Endodermal cell (in vitro differentiated cells): ENCODE results near the gene AHDC1. TPM values are rescaled to one million over a fixed set of nuclear protein-coding genes. Genes with fewer than 3 reads are reported as not detected.

Source experiments
- DNase-seq: peaks from one replicate; pipeline ENCODE4 v3.0.0-alpha.2; 2017
- H3K27ac ChIP-seq: 2 replicates; pipeline ENCODE4 v1.5.1; 2013; ENCODE audit warnings: mild to moderate bottlenecking, low read depth, low read length, moderate library complexity
- H3K27me3 ChIP-seq: 2 replicates; pipeline ENCODE4 v1.6.1; 2013; ENCODE audit warnings: mild to moderate bottlenecking, low read length, moderate library complexity; ENCODE audit not compliant: insufficient read depth, control insufficient read depth, poor library complexity, severe bottlenecking
- H3K36me3 ChIP-seq: 2 replicates; pipeline ENCODE4 v1.7.0; 2013; ENCODE audit warnings: mild to moderate bottlenecking, low read length, moderate library complexity; ENCODE audit not compliant: control insufficient read depth, insufficient read depth
- H3K4me1 ChIP-seq: one replicate; pipeline ENCODE4 v1.7.0; 2013; ENCODE audit warnings: low read length; ENCODE audit not compliant: control insufficient read depth, insufficient read depth
- H3K4me3 ChIP-seq: 2 replicates; pipeline ENCODE4 v1.5.1; 2013; ENCODE audit warnings: mild to moderate bottlenecking, low read length, moderate library complexity
- H3K9ac ChIP-seq: 2 replicates; pipeline ENCODE4 v1.6.1; 2013; ENCODE audit warnings: mild to moderate bottlenecking, low read length, moderate library complexity; ENCODE audit not compliant: poor library complexity, severe bottlenecking; ENCODE audit errors: extremely low read depth
- H3K9me3 ChIP-seq: 2 replicates; pipeline ENCODE4 v1.6.1; 2013; ENCODE audit warnings: mild to moderate bottlenecking, low read length, moderate library complexity; ENCODE audit not compliant: control insufficient read depth
- H3K27ac Mint-ChIP-seq: 2 replicates; pipeline ENCODE4 v1.8.0; 2020; ENCODE audit warnings: mixed read lengths
- H3K27me3 Mint-ChIP-seq: 2 replicates; pipeline ENCODE4 v1.8.0; 2021; ENCODE audit warnings: mild to moderate bottlenecking, mixed read lengths; ENCODE audit not compliant: insufficient read depth
- H3K36me3 Mint-ChIP-seq: 2 replicates; pipeline ENCODE4 v1.8.0; 2020; ENCODE audit warnings: low read depth, mixed read lengths
- H3K4me1 Mint-ChIP-seq: 2 replicates; pipeline ENCODE4 v1.8.0; 2020; ENCODE audit warnings: mixed read lengths
- H3K4me3 Mint-ChIP-seq: 2 replicates; pipeline ENCODE4 v1.8.0; 2020; ENCODE audit warnings: mild to moderate bottlenecking, moderate library complexity, mixed read lengths
- H3K9me3 Mint-ChIP-seq: 2 replicates; pipeline ENCODE4 v1.8.0; 2020; ENCODE audit warnings: mild to moderate bottlenecking, mixed read lengths
- WGBS, 2 experiments: methylation state at CpG; one replicate each; pipeline versions ENCODE4 v1.1.5 to v1.1.7; 2013; ENCODE audit warnings: missing lambda C conversion rate in 2 of 2, mixed read lengths in 1 of 2; ENCODE audit not compliant: insufficient coverage in 1 of 2, insufficient read length in 1 of 2; 5-methylcytosine and 5-hydroxymethylcytosine counted together
- total RNA-seq, 2 donors: library from RNA; stranded (reverse); fragmentation: NEBNext Ultra II Directional in 1 of 2; extraction: Animal tissue kit (Norgen Biotek cat#: 25700) in 1 of 2; gene quantifications; 2 replicates in 1 of 2; 3 replicates in 1 of 2; pipeline ENCODE4 v1.2.1, GENCODE V29; 2021
- TF ChIP-seq, protein P1 (sequence below): fragments of 200-600 bp; sonication (generic); conservative IDR thresholded peaks from 2 replicates; pipeline ENCODE4 v1.5.0; 2021; ENCODE audit warnings: antibody characterized with exemption, mild to moderate bottlenecking

AHDC1 gene
- total RNA-seq, 2 donors from 2014 or later = 39.3 to 41.2 TPM

DNA sequence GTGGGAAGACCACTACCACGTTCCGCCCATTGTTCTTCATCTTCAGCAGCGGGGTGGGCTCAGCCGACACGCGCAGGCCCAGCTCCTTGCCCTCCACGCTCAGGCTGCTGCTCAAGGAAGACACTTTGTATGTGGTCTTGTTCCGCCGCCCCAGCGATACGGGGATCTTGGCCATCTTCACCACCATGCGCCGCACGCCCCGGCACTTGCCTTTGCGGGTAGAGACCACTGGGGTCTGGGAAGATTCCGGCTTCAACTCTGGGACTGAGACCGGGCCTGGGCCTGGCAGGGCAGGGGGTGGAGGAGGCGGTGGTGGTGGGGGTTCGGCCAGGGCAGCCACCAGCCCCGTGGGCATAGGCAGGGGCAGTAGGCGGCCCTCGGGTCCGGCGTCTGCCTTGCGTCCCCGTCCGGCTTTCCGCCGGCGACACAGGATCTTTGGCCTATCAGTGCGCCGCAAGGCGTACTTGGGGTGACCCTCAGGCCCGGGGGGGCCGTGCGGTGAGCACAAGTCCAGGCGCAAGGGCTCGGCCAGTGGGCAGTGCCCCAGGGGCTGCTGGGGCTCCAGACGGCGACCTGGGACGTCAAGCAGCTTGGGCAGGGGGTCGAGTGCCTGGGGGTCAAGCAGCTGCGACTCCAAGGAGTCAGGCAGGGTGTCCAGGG lies 53.3 kb downstream of the AHDC1 start:
- TF ChIP-seq, protein P1, sequence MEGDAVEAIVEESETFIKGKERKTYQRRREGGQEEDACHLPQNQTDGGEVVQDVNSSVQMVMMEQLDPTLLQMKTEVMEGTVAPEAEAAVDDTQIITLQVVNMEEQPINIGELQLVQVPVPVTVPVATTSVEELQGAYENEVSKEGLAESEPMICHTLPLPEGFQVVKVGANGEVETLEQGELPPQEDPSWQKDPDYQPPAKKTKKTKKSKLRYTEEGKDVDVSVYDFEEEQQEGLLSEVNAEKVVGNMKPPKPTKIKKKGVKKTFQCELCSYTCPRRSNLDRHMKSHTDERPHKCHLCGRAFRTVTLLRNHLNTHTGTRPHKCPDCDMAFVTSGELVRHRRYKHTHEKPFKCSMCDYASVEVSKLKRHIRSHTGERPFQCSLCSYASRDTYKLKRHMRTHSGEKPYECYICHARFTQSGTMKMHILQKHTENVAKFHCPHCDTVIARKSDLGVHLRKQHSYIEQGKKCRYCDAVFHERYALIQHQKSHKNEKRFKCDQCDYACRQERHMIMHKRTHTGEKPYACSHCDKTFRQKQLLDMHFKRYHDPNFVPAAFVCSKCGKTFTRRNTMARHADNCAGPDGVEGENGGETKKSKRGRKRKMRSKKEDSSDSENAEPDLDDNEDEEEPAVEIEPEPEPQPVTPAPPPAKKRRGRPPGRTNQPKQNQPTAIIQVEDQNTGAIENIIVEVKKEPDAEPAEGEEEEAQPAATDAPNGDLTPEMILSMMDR = no peak
- H3K4me1 Mint-ChIP-seq = peaks cover under 1% of the 10 kb centered on the region
- no peaks in the 10 kb centered on the region for H3K9me3 Mint-ChIP-seq
- no peak for DNase-seq
- H3K36me3 ChIP-seq = peaks cover 16% of the 10 kb centered on the region
- H3K9me3 ChIP-seq = no peaks in the 10 kb centered on the region
- no peaks in the 10 kb centered on the region for H3K27me3 Mint-ChIP-seq
- WGBS, 2 experiments = 95 to 96% methylated on average over 28 to 44 of the region's 44 CpGs
- peaks cover 43% of the 10 kb centered on the region for H3K36me3 Mint-ChIP-seq
- no peak overlapping the region for H3K4me3 ChIP-seq
- H3K4me3 Mint-ChIP-seq = no peak overlapping the region
- no peaks in the 10 kb centered on the region for H3K27me3 ChIP-seq
- H3K4me1 ChIP-seq = peaks cover 5% of the 10 kb centered on the region
- no peak overlapping the region for H3K27ac Mint-ChIP-seq
- H3K9ac ChIP-seq = no peak overlapping the region
- H3K27ac ChIP-seq = no peak overlapping the region

DNA sequence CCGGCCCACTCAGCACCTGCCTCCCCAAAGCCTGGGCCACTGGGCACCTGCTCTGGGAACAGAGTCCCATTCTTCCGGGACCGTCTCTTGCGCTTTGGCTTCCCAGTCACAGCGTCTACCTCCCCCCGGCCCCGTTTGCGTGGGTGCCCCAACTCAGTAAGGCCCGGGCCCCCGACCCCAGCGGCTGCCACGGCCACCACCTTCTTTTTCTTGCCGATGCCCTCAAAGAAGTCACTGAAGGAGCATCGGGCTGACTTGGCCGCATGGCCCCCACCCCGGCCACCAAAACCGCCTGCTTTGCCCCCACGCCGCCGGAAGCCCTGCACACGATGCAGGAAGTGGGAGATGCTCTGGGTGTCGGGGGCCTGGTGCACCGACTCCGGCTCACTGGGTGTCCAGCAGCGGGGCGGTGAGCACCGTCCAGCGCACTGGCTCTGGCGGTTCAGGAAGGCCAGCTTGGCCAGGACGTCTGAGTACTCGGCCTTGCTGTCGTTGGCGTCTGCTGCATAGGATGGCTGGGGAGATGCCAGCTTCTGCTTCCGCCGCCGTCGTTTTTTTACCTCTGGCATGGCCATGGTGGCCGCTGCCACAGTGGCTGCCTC lies 54.0 kb downstream of the AHDC1 start:
- Histone ChIP-seq H3K4me3 (no peak overlapping the region), H3K9ac (no peak overlapping the region), H3K4me1 (peaks cover 5% of the 10 kb centered on the region), H3K27ac (no peak overlapping the region), H3K27me3 (no peaks in the 10 kb centered on the region), H3K9me3 (no peaks in the 10 kb centered on the region), H3K36me3 (peaks cover 16% of the 10 kb centered on the region)
- H3K36me3 Mint-ChIP-seq = peaks cover 45% of the 10 kb centered on the region
- H3K4me1 Mint-ChIP-seq = no peaks in the 10 kb centered on the region
- H3K27me3 Mint-ChIP-seq = no peaks in the 10 kb centered on the region
- TF ChIP-seq, protein P1 = no peak
- no peak overlapping the region for H3K4me3 Mint-ChIP-seq
- 91 to 94% methylated on average over 33 to 38 of the region's 38 CpGs for WGBS, 2 experiments
- no peaks in the 10 kb centered on the region for H3K9me3 Mint-ChIP-seq
- no peak for DNase-seq
- H3K27ac Mint-ChIP-seq = no peak overlapping the region

DNA sequence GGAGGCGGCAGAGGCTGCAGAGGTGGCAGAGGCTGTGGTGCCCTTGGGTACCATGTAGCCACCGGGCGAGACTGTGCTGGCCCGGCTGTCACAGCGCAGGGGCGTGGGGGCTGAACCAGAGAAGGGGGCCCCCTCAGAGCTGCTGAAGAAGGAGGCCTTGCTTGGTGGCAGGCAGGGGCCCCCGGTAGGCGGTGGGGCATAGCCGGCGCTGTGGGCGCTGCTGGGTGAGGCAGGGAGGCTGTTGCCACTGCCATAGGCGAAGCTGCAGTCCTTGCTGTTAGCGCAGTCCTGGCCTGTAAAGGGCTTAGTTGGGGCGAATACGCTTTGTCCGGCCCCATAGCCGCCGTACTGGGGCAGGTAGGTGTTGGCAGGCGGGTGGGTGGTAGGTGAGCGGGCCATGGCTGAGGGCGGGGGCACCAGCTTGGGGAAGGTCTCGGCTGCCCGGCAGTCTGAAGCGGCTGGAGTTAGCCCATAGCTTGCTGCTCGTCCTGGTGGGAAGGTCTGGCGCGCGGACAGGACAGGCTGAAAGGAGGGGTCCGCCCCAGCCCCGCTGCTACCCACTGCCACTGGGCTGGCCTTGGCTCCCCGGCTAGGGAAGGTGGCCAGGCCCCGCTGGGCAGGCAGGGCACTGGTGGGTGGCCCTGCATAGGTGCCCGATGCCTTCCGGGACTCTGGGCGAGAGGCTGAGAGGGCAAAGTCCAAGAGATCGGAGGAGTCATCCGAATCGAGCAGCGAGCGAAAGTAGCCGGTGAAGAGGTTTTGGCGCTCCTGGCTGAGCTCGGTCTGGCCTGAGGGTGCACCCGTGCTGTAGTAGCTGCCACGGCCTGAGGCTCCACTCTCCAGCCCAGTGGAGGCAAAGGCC lies 54.9 kb downstream of the AHDC1 start:
- Histone ChIP-seq H3K27me3 (no peaks in the 10 kb centered on the region), H3K9me3 (no peaks in the 10 kb centered on the region), H3K4me3 (no peak overlapping the region), H3K36me3 (peaks cover 16% of the 10 kb centered on the region), H3K9ac (no peak overlapping the region), H3K27ac (no peak overlapping the region), H3K4me1 (no peaks in the 10 kb centered on the region)
- no peak for DNase-seq
- peaks cover 47% of the 10 kb centered on the region for H3K36me3 Mint-ChIP-seq
- H3K27me3 Mint-ChIP-seq = no peaks in the 10 kb centered on the region
- H3K4me3 Mint-ChIP-seq = no peak overlapping the region
- 91 to 94% methylated on average over 36 to 45 of the region's 45 CpGs for WGBS, 2 experiments
- TF ChIP-seq, protein P1 = no peak
- no peaks in the 10 kb centered on the region for H3K4me1 Mint-ChIP-seq
- H3K9me3 Mint-ChIP-seq = no peaks in the 10 kb centered on the region
- no peak overlapping the region for H3K27ac Mint-ChIP-seq
